B cell (primary cell): ENCODE data around the gene PTTG2.

Experiments used
- EZH2 ChIP-seq: IDR thresholded peaks from 2 replicates; pipeline ENCODE4 v1.6.1; 2012; ENCODE audit warnings: borderline replicate concordance, low read depth, mild to moderate bottlenecking, moderate library complexity, low read length; ENCODE audit not compliant: insufficient read depth, poor library complexity, severe bottlenecking
- TF ChIP-seq, protein P1 (sequence below): fragments of 200-600 bp; IDR thresholded peaks from one replicate; pipeline ENCODE4 v1.8.0; 2022; ENCODE audit warnings: antibody characterized with exemption, mild to moderate bottlenecking

DNA sequence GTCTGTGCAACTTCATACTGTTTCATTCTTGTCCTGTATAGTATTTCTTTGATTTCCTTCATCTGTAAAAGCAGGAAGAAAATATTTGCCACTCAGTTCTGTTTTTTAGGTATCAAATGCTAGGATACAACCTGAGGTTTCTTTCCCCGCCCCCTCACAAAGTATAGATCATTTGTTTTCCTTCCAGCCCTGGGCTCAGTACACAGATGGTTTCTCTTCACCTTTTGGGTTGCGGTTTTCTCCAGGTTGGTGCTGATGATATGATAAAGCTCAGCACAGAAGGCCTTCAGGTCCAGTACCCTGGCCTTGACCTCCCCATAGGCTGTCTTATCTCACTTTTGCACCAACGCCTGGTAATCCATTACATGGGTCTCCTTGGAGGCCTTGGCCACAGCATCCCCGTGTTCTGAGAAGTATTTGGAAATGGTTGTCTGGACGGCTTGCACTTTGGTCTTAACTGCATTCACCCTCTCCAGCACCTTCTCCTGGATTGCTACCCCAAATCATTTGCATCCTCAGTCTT, 35.2 kb downstream of the PTTG2 start:
- TF ChIP-seq, protein P1, sequence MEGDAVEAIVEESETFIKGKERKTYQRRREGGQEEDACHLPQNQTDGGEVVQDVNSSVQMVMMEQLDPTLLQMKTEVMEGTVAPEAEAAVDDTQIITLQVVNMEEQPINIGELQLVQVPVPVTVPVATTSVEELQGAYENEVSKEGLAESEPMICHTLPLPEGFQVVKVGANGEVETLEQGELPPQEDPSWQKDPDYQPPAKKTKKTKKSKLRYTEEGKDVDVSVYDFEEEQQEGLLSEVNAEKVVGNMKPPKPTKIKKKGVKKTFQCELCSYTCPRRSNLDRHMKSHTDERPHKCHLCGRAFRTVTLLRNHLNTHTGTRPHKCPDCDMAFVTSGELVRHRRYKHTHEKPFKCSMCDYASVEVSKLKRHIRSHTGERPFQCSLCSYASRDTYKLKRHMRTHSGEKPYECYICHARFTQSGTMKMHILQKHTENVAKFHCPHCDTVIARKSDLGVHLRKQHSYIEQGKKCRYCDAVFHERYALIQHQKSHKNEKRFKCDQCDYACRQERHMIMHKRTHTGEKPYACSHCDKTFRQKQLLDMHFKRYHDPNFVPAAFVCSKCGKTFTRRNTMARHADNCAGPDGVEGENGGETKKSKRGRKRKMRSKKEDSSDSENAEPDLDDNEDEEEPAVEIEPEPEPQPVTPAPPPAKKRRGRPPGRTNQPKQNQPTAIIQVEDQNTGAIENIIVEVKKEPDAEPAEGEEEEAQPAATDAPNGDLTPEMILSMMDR, result no peak
- no peak for TF ChIP-seq EZH2
